GM12875 (cell line): Measurements from ENCODE around the gene ZMYND11.

Experiments used
- H3K4me3 ChIP-seq: one replicate; pipeline ENCODE4 v1.5.1; 2011; ENCODE audit warnings: low read depth, low read length, control low read depth
- TF ChIP-seq, protein P1 (sequence below): IDR thresholded peaks from 2 replicates; pipeline ENCODE4 v1.5.1; 2011; ENCODE audit warnings: low read depth, mild to moderate bottlenecking, control low read depth, inconsistent platforms, low read length, moderate library complexity, borderline replicate concordance; ENCODE audit not compliant: insufficient read depth

The ZMYND11 gene

DNA sequence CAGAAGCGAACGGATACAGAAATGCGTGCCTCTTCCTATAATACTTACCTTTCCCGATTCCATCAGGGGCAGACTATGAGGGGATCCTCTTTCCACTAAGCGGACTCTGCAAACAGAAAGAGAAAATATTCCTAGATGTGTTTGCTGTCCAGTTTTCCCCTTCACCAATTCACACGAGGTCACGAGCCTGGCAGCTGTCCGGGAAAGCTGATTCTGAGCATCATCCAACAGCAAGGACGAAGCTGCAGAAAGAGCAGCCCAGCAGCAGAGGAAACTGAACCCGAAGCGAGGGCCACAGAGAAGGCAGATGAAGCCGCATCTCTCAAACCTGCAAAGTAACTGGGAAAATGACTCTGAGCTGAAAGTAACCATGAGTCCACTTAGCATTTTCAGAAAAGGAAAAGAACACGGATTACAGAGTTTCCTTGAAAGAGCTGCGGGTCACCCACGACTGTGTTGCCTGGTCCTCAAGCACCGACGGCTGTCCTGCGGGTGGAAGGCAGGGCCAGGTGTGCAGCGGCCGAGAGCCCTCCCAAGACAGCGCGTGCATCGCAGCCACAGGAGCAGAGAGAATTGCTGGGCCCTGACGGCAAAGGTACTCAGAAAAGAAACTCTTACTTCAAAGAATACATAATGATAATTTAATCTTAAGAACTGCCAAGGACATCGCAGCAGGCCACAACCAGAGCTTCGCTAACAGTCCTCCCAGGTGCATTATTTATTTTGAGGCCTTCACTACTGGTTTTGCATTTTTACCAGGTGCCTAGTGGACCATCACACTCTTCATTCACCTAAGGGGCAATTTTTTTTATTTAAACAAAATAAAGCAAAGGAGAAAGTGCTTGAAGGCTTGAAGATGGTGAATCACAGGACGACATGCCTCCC is 153.3 kb downstream of the ZMYND11 start:
- H3K4me3 ChIP-seq = no peak overlapping the region
- TF ChIP-seq, protein P1, sequence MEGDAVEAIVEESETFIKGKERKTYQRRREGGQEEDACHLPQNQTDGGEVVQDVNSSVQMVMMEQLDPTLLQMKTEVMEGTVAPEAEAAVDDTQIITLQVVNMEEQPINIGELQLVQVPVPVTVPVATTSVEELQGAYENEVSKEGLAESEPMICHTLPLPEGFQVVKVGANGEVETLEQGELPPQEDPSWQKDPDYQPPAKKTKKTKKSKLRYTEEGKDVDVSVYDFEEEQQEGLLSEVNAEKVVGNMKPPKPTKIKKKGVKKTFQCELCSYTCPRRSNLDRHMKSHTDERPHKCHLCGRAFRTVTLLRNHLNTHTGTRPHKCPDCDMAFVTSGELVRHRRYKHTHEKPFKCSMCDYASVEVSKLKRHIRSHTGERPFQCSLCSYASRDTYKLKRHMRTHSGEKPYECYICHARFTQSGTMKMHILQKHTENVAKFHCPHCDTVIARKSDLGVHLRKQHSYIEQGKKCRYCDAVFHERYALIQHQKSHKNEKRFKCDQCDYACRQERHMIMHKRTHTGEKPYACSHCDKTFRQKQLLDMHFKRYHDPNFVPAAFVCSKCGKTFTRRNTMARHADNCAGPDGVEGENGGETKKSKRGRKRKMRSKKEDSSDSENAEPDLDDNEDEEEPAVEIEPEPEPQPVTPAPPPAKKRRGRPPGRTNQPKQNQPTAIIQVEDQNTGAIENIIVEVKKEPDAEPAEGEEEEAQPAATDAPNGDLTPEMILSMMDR = no peak

DNA sequence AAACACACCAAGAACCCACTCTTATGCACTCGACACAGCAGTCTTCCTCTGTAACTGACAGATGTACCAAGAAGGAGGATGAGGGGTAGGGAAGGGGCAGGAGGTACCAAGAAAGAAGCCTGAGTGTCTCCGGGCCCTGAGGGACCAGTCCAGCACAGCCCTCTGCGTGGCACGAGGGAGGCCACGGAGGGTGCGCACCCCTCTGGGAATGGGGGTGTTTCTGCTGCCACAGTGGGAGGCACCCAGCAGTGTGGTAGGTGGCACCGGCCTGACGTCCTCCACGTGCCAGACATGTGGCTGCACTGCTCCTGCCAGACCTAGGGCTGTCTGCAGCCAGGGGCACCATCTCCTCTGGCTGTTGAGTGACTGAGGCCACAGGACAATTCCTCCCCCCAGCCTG is 154.3 kb downstream of the ZMYND11 start:
- TF ChIP-seq, protein P1 = no peak
- no peak overlapping the region for H3K4me3 ChIP-seq

DNA sequence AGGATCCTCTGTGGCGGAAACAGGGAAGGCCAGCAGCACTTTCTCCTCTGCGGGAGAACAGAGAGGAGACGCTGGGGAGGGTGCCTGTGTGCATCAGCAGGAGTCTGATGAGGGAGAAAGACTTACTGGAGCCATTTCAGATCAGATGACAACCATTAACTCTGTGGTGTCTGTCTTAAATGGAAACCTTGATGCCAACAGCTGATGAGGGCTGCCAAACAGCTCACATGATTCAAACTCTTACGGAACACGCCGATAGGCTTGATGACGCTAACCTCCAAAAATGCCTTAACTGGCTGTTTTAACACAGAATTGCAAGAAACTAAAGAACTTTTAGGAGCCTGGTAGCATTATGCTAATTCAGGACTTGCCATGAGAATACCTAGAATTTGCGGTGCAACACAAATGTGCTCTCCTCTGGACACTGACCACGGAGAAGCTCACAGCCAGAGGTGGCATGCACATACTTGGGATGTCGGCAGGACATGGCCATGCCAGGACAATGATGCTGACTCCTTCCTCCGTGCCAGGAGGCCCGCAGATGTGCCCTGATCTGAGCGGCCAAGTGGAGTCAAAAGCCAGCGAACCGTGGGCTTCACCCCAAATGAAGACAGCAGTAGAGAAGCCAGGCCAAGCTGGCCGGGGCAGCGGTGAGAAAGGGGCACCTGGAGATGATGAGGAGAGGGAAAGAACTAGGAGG is 154.9 kb downstream of the ZMYND11 start:
- TF ChIP-seq, protein P1 = no peak
- no peak overlapping the region for H3K4me3 ChIP-seq

DNA sequence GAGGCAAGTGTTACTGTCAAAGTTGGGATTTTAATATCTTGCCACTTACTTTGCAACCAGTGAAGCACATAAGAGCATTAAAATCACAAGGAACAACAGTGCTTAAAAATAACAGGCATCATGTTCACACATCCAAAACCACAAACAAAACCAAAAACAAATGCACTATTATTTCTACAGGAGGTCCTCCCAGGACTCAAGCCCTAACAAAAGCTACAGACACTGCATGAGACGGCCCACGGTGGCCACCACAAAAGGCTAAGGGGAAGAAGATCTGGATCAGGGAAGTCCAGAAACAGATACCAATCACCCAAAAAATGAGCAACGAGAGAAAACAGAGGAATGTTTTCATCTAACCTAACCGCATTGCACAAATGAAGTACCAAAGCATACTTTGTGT is 158.4 kb downstream of the ZMYND11 start:
- no peak overlapping the region for H3K4me3 ChIP-seq
- TF ChIP-seq, protein P1 = no peak

DNA sequence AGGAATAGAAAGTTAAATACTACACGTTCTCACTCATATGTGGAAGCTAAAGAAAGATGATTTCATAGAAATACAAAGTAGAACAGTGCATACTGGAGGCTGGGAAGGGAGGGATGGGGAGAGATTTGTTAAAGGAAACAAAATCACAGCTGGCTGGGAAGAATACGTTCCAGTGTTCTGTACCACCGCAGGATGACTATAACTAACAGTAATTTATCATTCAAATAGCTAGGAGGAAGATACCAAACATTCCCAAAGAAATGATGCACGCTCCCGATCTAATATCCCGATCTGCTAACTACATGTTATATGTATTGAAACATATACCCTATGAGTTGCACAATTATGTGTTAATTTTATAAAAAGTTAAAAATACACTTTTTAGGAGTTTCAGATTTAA is 162.3 kb downstream of the ZMYND11 start:
- TF ChIP-seq, protein P1 = no peak
- H3K4me3 ChIP-seq = no peak overlapping the region

DNA sequence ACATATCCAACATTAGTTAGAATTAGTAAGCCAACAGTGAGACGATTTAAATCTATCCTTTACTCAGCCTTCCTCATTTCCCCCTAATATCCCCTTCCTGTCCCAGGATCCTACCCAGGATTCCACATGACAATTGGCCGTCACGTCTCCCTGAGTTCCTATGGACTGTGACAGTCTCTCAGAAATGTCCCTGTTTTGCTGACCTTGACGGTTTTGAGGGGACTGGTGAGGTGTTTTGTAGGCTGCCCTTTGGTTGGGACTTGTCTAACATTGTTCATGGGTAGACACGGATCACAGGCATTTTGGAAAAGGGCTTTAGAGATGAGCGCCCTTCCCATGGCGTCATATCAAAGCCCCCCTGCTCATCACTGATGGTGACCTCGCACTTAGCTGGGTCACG is 162.8 kb downstream of the ZMYND11 start:
- TF ChIP-seq, protein P1 = no peak
- H3K4me3 ChIP-seq = no peak overlapping the region
